K562 (cell line): ENCODE measurements around the gene XPO6. TPM values are rescaled to one million over a fixed set of nuclear protein-coding genes. Genes with fewer than 3 reads are reported as not detected.

ENCODE experiments used
- ATAC-seq: fragments of 200-7000 bp; cut with Tn5 transposase; 3 replicates; pipeline ENCODE4 v1.9.1; 2020; ENCODE audit warnings: moderate library complexity
- BruUV-seq: library from RNA; stranded (reverse); fragments of 400-500 nt; replicated peaks from 2 replicates; lab custom pipeline; 2021; lab: Mats Ljungman, UMichigan
- CTCF ChIA-PET: fragments of 300-600 bp; formaldehyde crosslinking; extraction: SDS; loops from one replicate; lab custom pipeline; 2021; ENCODE audit warnings: low intra/inter-chr PET ratio; lab: Yijun Ruan, JAX
- POLR2A ChIA-PET: fragments of 300-600, 350-650 bp; sonication (Branson Sonifier 250); formaldehyde crosslinking; extraction: SDS; loops from one replicate; lab custom pipeline; 2021; ENCODE audit warnings: antibody characterized with exemption, inconsistent platforms; lab: Yijun Ruan, JAX
- DNase-seq, 4 experiments: peaks; one replicate each; pipeline versions ENCODE4 v3.0.0 to v3.0.0-alpha.2; 2011 to 2018; ENCODE audit warnings: low spot score in 3 of 4, mixed read lengths in 3 of 4; ENCODE audit errors: extremely low read depth in 1 of 4
- FAIRE-seq: peaks from 2 replicates; lab custom pipeline; 2011; peaks lifted over from hg19 to GRCh38; lab: Jason Lieb, UNC
- H2AFZ ChIP-seq: 2 replicates; pipeline ENCODE4 v1.6.0; 2011; ENCODE audit warnings: low read depth, low read length, control low read depth, inconsistent platforms
- H3K27ac ChIP-seq: fragments of 200-600 bp; 3 replicates; pipeline ENCODE4 v1.8.0; 2011; ENCODE audit warnings: low read depth, mild to moderate bottlenecking, control low read depth, inconsistent platforms, low read length, moderate library complexity, mixed read lengths; ENCODE audit errors: extremely low read depth
- H3K27me3 ChIP-seq, 2 experiments: fragments of 300-600 bp in 1 of 2; 2 replicates in 1 of 2; 3 replicates in 1 of 2; pipeline versions ENCODE4 v1.6.0 to v1.8.0; 2011; ENCODE audit warnings: inconsistent platforms in 2 of 2, low read length in 2 of 2, mild to moderate bottlenecking in 1 of 2, mixed read lengths in 1 of 2, moderate library complexity in 1 of 2; ENCODE audit not compliant: control insufficient read depth in 2 of 2, insufficient read depth in 2 of 2
- H3K36me3 ChIP-seq: fragments of 300-600 bp; 3 replicates; pipeline ENCODE4 v1.8.0; 2011; ENCODE audit warnings: mild to moderate bottlenecking, low read length, inconsistent platforms; ENCODE audit not compliant: control insufficient read depth, insufficient read depth
- H3K4me1 ChIP-seq, 2 experiments: fragments of 200-600 bp in 1 of 2; replicated peaks in 1 of 2; 2 replicates in 1 of 2; 3 replicates in 1 of 2; pipeline versions ENCODE4 v1.5.1 to v1.8.0; 2011; ENCODE audit warnings: inconsistent platforms in 2 of 2, low read length in 2 of 2, mild to moderate bottlenecking in 1 of 2, mixed read lengths in 1 of 2, moderate library complexity in 1 of 2; ENCODE audit not compliant: control insufficient read depth in 2 of 2, insufficient read depth in 2 of 2
- H3K4me2 ChIP-seq: 2 replicates; pipeline ENCODE4 v1.6.1; 2011; ENCODE audit warnings: low read length, control low read depth, inconsistent platforms, mixed read lengths; ENCODE audit not compliant: insufficient read depth
- H3K4me3 ChIP-seq: fragments of 200-600 bp; sonication (generic), shearing (Covaris generic); 2 replicates; pipeline ENCODE4 v1.5.1; 2016; ENCODE audit warnings: control low read depth, inconsistent platforms
- H3K79me2 ChIP-seq: fragments of 200-600 bp; 3 replicates; pipeline ENCODE4 v1.8.0; 2011; ENCODE audit warnings: low read length, inconsistent platforms; ENCODE audit not compliant: control insufficient read depth, insufficient read depth
- H3K9ac ChIP-seq, 2 experiments: 2 replicates each; pipeline versions ENCODE4 v1.6.0 to v1.6.1; 2011; ENCODE audit warnings: low read depth in 2 of 2, low read length in 2 of 2, control low read depth in 1 of 2, inconsistent platforms in 1 of 2, mild to moderate bottlenecking in 1 of 2, mixed read lengths in 1 of 2; ENCODE audit not compliant: insufficient read depth in 1 of 2
- H3K9me1 ChIP-seq: one replicate; pipeline ENCODE4 v1.6.0; 2011; ENCODE audit warnings: inconsistent platforms, mild to moderate bottlenecking, low read length, moderate library complexity; ENCODE audit not compliant: control insufficient read depth, insufficient read depth
- H3K9me3 ChIP-seq: replicated peaks from 2 replicates; pipeline ENCODE4 v1.5.1; 2011; ENCODE audit warnings: low read depth, low read length, inconsistent platforms; ENCODE audit not compliant: control insufficient read depth, insufficient read depth
- H4K20me1 ChIP-seq: replicated peaks from 2 replicates; pipeline ENCODE4 v1.6.1; 2011; ENCODE audit warnings: low read length, inconsistent platforms, mixed read lengths; ENCODE audit not compliant: control insufficient read depth, insufficient read depth
- ASH1L ChIP-seq: fragments of 450-650 bp; IDR thresholded peaks from 2 replicates; pipeline ENCODE4 v1.6.1; 2018; ENCODE audit warnings: borderline replicate concordance, mild to moderate bottlenecking, low read depth; ENCODE audit not compliant: partially characterized antibody
- FIP1L1 ChIP-seq: fragments of 200-400 bp; formaldehyde crosslinking; IDR thresholded peaks from 2 replicates; pipeline ENCODE4 v1.6.1; 2018; ENCODE audit warnings: mild to moderate bottlenecking, low read depth, low read length; ENCODE audit not compliant: poor library complexity, severe bottlenecking
- FOXK2 ChIP-seq, 2 experiments: fragments of 450-650 bp; IDR thresholded peaks in 1 of 2; conservative IDR thresholded peaks in 1 of 2; 2 replicates each; pipeline ENCODE4 v1.6.1; 2016; ENCODE audit warnings: low read depth in 2 of 2, mild to moderate bottlenecking in 1 of 2
- HNRNPUL1 ChIP-seq: fragments of 200-400 bp; formaldehyde crosslinking; IDR thresholded peaks from 2 replicates; pipeline ENCODE4 v1.6.1; 2017; ENCODE audit warnings: low read length
- NFE2L1 ChIP-seq: fragments of 450-650 bp; IDR thresholded peaks from 2 replicates; pipeline ENCODE4 v1.6.1; 2016; ENCODE audit warnings: missing genetic modification characterization, low read depth, mild to moderate bottlenecking, missing compliant biosample characterization, moderate library complexity, borderline replicate concordance
- NR2C1 ChIP-seq, 2 experiments: fragments of 450-650 bp; IDR thresholded peaks; 2 replicates each; pipeline ENCODE4 v1.6.1; 2017; ENCODE audit warnings: mild to moderate bottlenecking in 2 of 2, antibody characterized with exemption in 1 of 2, inconsistent platforms in 1 of 2, missing compliant biosample characterization in 1 of 2, missing genetic modification characterization in 1 of 2
- TAF15 ChIP-seq: fragments of 200-400 bp; formaldehyde crosslinking; IDR thresholded peaks from 2 replicates; pipeline ENCODE4 v1.6.1; 2017; ENCODE audit warnings: mild to moderate bottlenecking, low read depth, low read length, moderate library complexity
- ZFP1 ChIP-seq: fragments of 450-650 bp; formaldehyde crosslinking; IDR thresholded peaks from 2 replicates; pipeline ENCODE4 v1.4.0; 2020; ENCODE audit warnings: mild to moderate bottlenecking, mixed read lengths
- ZMIZ1 ChIP-seq, 2 experiments: fragments of 150-350 bp in 1 of 2; IDR thresholded peaks; 2 replicates each; pipeline ENCODE4 v1.6.1; 2012 to 2016; ENCODE audit warnings: low read depth in 2 of 2, low read length in 2 of 2, mild to moderate bottlenecking in 1 of 2, moderate library complexity in 1 of 2
- ZNF778 ChIP-seq: fragments of 450-650 bp; formaldehyde crosslinking; IDR thresholded peaks from 2 replicates; pipeline ENCODE4 v1.4.0; 2020; ENCODE audit warnings: mild to moderate bottlenecking, moderate library complexity
- WGBS: fragments of 100-300 bp; shearing (Covaris generic); methylation state at CpG from one replicate; pipeline ENCODE4 v1.1.6; 2016; ENCODE audit warnings: low coverage, mixed read lengths; ENCODE audit not compliant: insufficient coverage; ENCODE audit errors: missing lambda C conversion rate; 5-methylcytosine and 5-hydroxymethylcytosine counted together
- in situ Hi-C: fragments of 300-500 bp; cut with MboI; formaldehyde crosslinking; loops from 4 replicates; pipeline ENCODE4 v1.15.0; 2018; ENCODE audit warnings: inconsistent platforms, mixed read lengths
- intact Hi-C: fragments of 100-400 bp; cut with micrococcal nuclease; formaldehyde crosslinking; loops from 2 replicates; pipeline ENCODE4 v1.14.2; 2022
- polyA plus RNA-seq, 8 experiments: library from polyadenylated mRNA; depleted of rRNA in 4 of 8; stranded (reverse) in 5 of 8; unstranded in 3 of 8; fragments of >200 nt; fragmentation: Nextera tagmentation in 2 of 8; fragmentation: Illumina TruSeq in 1 of 8; extraction: Ambion mirVana in 2 of 8; extraction: Trizol in 1 of 8; gene quantifications; 2 replicates each; pipeline versions ENCODE4 v1.2.1 to v1.2.3, GENCODE V29; 2011 to 2014; ENCODE audit warnings: inconsistent platforms in 1 of 8, missing spikeins in 1 of 8
- total RNA-seq, 7 experiments: library from RNA; depleted of rRNA in 6 of 7; stranded (reverse); fragments of >200 nt in 6 of 7; fragmentation: Illumina TruSeq in 2 of 7; extraction: Trizol in 2 of 7; gene quantifications; 2 replicates each; pipeline versions ENCODE4 v1.2.1 to v1.2.3, GENCODE V29; 2011 to 2021; ENCODE audit warnings: low replicate concordance in 1 of 7
- TF ChIP-seq, protein P1 (sequence below): fragments of 450-650 bp; IDR thresholded peaks from 2 replicates; pipeline ENCODE4 v1.7.0; 2016; ENCODE audit warnings: borderline replicate concordance

XPO6 gene
- total and polyA plus RNA-seq, 9 of the 15 experiments (the other 6 are each of a cell fraction or from before 2014, with no cell fraction given), result 11.2 to 196 (median 119) TPM

DNA sequence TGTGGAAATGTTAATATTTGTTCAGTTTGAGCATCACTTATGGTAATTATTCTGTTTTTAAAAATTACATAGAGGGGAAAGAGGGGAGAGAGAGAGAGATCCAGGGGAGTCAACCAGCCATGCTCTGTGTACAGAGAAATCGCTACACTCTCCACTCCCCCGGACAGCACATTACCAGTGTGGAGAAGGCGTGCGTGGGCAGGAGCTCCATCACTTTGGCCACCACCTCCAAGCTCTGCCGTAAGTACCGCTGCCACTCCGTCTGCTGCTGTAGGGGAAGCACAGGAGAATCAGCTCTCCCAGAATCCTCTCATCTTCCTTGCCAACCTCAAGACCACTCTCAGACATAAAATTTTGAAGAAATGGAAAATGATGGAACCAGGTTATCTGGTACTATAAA lies 78.1 kb downstream of the XPO6 start:
- DNase-seq, result no peak
- no TSS peak for BruUV-seq
- Histone ChIP-seq H3K9ac (no peak overlapping the region), H3K79me2 (peaks cover 10% of the 10 kb centered on the region; the same call in 1 of the 3 replicates), H3K4me3 (no peak overlapping the region), H3K36me3 (peaks cover 97% of the 10 kb centered on the region), H3K27me3 (no peaks in the 10 kb centered on the region), H3K27ac (no peak overlapping the region), H3K4me2 (no peak overlapping the region), H3K9me1 (no peaks in the 10 kb centered on the region), H3K9me3 (no peaks in the 10 kb centered on the region), H2AFZ (no peak overlapping the region), H3K4me1 (no peaks in the 10 kb centered on the region), H4K20me1 (no peaks in the 10 kb centered on the region)
- no peak for ATAC-seq
- in situ Hi-C loops, result no loop called here
- no peak for FAIRE-seq
- intact Hi-C loops, result no loop called here
- whole genome bisulfite sequencing, result 98% methylated on average over 7 of the region's 7 CpGs
- ChIA-PET CTCF (no interaction called here), POLR2A (interaction anchor here (0.7 to 1.4 kb wide), 6 partner anchors 13 to 71 kb away, joined by 3 to 4 read pairs (median 3); no protein-coding TSS in a partner anchor)
- TF ChIP-seq FOXK2 (conservative IDR thresholded peaks at IDR 0.05 in 1 of 2, IDR thresholded peaks at IDR 0.05 in 1 of 2; ENCODE audit: low read depth in 2 of 2), result no peak
- no peak for TF ChIP-seq ZMIZ1 (IDR thresholded peaks at IDR 0.05; ENCODE audit: low read depth in 2 of 2, low read length in 2 of 2)
- no peak for TF ChIP-seq ZFP1 (CRISPR knock-in tag)
- no peak for TF ChIP-seq HNRNPUL1
- TF ChIP-seq ASH1L, result no peak
- no peak for TF ChIP-seq NFE2L1 (tag)
- TF ChIP-seq TAF15, result no peak
- TF ChIP-seq, protein P1, sequence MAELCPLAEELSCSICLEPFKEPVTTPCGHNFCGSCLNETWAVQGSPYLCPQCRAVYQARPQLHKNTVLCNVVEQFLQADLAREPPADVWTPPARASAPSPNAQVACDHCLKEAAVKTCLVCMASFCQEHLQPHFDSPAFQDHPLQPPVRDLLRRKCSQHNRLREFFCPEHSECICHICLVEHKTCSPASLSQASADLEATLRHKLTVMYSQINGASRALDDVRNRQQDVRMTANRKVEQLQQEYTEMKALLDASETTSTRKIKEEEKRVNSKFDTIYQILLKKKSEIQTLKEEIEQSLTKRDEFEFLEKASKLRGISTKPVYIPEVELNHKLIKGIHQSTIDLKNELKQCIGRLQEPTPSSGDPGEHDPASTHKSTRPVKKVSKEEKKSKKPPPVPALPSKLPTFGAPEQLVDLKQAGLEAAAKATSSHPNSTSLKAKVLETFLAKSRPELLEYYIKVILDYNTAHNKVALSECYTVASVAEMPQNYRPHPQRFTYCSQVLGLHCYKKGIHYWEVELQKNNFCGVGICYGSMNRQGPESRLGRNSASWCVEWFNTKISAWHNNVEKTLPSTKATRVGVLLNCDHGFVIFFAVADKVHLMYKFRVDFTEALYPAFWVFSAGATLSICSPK, result no peak
- TF ChIP-seq FIP1L1, result no peak
- no peak for TF ChIP-seq ZNF778 (CRISPR knock-in tag)
- no peak for TF ChIP-seq NR2C1 (IDR thresholded peaks at IDR 0.05)
- TF ChIP-seq NR2C1 (tag; IDR thresholded peaks at IDR 0.05), result no peak
